ENCODE results near the gene KMT2C.
"Not testable (repeated sequence)": the region's sequence is repeated elsewhere in the genome, so short reads cannot be mapped to it uniquely, and the experiment has no call there.

DNA sequence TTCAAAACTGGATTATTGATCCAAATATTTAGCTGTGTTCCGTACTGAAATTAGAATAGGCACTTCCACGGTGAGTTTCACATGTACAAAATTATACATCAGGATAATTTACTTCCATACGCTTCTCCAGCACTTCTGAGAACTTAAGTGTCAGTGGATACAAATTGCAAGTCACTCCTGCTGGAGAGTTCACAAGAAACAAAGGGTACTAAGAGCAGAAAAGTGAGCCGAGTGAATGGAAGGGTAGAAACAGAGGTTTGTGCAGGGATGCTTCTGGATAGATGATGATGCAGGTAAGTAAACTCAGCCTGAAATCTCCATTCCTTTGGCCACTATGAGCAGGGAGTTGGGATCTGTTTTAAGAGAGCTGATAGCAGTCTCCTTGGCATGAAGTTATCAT, 2.2 kb upstream of the KMT2C start:
- TF ChIP-seq TCF7 (CRISPR knock-in tag; IDR thresholded peaks at IDR 0.05; ENCODE audit: low read depth); ZNF317 (CRISPR knock-in tag; IDR thresholded peaks at IDR 0.05; ENCODE audit: borderline replicate concordance, low read depth); NR2C2 (CRISPR knock-in tag; IDR thresholded peaks at IDR 0.05); SOX15 (CRISPR knock-in tag; IDR thresholded peaks at IDR 0.05); GRHL2 (CRISPR knock-in tag; IDR thresholded peaks at IDR 0.05; ENCODE audit: insufficient replicate concordance, severe bottlenecking); CREM (CRISPR knock-in tag; IDR thresholded peaks at IDR 0.05); NFYB (CRISPR knock-in tag; conservative IDR thresholded peaks at IDR 0.05; ENCODE audit: low read depth): not testable (repeated sequence)
- TF ChIP-seq, protein P1, sequence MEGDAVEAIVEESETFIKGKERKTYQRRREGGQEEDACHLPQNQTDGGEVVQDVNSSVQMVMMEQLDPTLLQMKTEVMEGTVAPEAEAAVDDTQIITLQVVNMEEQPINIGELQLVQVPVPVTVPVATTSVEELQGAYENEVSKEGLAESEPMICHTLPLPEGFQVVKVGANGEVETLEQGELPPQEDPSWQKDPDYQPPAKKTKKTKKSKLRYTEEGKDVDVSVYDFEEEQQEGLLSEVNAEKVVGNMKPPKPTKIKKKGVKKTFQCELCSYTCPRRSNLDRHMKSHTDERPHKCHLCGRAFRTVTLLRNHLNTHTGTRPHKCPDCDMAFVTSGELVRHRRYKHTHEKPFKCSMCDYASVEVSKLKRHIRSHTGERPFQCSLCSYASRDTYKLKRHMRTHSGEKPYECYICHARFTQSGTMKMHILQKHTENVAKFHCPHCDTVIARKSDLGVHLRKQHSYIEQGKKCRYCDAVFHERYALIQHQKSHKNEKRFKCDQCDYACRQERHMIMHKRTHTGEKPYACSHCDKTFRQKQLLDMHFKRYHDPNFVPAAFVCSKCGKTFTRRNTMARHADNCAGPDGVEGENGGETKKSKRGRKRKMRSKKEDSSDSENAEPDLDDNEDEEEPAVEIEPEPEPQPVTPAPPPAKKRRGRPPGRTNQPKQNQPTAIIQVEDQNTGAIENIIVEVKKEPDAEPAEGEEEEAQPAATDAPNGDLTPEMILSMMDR (IDR thresholded peaks at IDR 0.05): not testable (repeated sequence)
- TF ChIP-seq, protein P2, sequence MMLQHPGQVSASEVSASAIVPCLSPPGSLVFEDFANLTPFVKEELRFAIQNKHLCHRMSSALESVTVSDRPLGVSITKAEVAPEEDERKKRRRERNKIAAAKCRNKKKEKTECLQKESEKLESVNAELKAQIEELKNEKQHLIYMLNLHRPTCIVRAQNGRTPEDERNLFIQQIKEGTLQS (CRISPR knock-in tag; conservative IDR thresholded peaks at IDR 0.05): not testable (repeated sequence)
- TF ChIP-seq, protein P3, sequence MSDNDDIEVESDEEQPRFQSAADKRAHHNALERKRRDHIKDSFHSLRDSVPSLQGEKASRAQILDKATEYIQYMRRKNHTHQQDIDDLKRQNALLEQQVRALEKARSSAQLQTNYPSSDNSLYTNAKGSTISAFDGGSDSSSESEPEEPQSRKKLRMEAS (CRISPR knock-in tag; IDR thresholded peaks at IDR 0.05): not testable (repeated sequence)
- TF ChIP-seq, protein P4, sequence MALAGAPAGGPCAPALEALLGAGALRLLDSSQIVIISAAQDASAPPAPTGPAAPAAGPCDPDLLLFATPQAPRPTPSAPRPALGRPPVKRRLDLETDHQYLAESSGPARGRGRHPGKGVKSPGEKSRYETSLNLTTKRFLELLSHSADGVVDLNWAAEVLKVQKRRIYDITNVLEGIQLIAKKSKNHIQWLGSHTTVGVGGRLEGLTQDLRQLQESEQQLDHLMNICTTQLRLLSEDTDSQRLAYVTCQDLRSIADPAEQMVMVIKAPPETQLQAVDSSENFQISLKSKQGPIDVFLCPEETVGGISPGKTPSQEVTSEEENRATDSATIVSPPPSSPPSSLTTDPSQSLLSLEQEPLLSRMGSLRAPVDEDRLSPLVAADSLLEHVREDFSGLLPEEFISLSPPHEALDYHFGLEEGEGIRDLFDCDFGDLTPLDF (CRISPR knock-in tag; IDR thresholded peaks at IDR 0.05): not testable (repeated sequence)
- TF ChIP-seq, protein P5, sequence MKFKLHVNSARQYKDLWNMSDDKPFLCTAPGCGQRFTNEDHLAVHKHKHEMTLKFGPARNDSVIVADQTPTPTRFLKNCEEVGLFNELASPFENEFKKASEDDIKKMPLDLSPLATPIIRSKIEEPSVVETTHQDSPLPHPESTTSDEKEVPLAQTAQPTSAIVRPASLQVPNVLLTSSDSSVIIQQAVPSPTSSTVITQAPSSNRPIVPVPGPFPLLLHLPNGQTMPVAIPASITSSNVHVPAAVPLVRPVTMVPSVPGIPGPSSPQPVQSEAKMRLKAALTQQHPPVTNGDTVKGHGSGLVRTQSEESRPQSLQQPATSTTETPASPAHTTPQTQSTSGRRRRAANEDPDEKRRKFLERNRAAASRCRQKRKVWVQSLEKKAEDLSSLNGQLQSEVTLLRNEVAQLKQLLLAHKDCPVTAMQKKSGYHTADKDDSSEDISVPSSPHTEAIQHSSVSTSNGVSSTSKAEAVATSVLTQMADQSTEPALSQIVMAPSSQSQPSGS (CRISPR knock-in tag; IDR thresholded peaks at IDR 0.05; ENCODE audit: borderline replicate concordance, low read depth): not testable (repeated sequence)
- TF ChIP-seq, protein P6, sequence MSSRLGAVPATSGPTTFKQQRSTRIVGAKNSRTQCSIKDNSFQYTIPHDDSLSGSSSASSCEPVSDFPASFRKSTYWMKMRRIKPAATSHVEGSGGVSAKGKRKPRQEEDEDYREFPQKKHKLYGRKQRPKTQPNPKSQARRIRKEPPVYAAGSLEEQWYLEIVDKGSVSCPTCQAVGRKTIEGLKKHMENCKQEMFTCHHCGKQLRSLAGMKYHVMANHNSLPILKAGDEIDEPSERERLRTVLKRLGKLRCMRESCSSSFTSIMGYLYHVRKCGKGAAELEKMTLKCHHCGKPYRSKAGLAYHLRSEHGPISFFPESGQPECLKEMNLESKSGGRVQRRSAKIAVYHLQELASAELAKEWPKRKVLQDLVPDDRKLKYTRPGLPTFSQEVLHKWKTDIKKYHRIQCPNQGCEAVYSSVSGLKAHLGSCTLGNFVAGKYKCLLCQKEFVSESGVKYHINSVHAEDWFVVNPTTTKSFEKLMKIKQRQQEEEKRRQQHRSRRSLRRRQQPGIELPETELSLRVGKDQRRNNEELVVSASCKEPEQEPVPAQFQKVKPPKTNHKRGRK (CRISPR knock-in tag; IDR thresholded peaks at IDR 0.05; ENCODE audit: borderline replicate concordance): not testable (repeated sequence)
- TF ChIP-seq, protein P7, sequence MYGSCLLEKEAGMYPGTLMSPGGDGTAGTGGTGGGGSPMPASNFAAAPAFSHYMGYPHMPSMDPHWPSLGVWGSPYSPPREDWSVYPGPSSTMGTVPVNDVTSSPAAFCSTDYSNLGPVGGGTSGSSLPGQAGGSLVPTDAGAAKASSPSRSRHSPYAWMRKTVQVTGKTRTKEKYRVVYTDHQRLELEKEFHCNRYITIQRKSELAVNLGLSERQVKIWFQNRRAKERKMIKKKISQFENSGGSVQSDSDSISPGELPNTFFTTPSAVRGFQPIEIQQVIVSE (CRISPR knock-in tag; IDR thresholded peaks at IDR 0.05; ENCODE audit: borderline replicate concordance): not testable (repeated sequence)
